IMR-90 (cell line): ENCODE measurements around the gene FIBIN. TPM values are rescaled to one million over a fixed set of nuclear protein-coding genes. Genes with fewer than 3 reads are reported as not detected.

Source experiments
- ATAC-seq: fragments of 200-7000 bp; cut with Tn5 transposase; 2 replicates; pipeline ENCODE4 v1.9.1; 2020; ENCODE audit warnings: low read depth, mild to moderate bottlenecking, moderate library complexity
- Bru-seq: library from RNA; stranded (reverse); fragments of 400-500 nt; gene quantifications from one replicate; lab custom pipeline; 2021; lab: Mats Ljungman, UMichigan
- BruChase-seq, 2 experiments: library from RNA; stranded (reverse); fragments of 400-500 nt; gene quantifications; one replicate each; lab custom pipeline; 2021; lab: Mats Ljungman, UMichigan
- BruUV-seq: library from RNA; stranded (reverse); fragments of 400-500 nt; replicated peaks from 2 replicates; lab custom pipeline; 2021; lab: Mats Ljungman, UMichigan
- CTCF ChIA-PET: fragments of 300-600 bp; formaldehyde crosslinking; extraction: SDS; loops from one replicate; lab custom pipeline; 2021; ENCODE audit warnings: antibody characterized with exemption; lab: Yijun Ruan, JAX
- POLR2A ChIA-PET: fragments of 300-600 bp; sonication (Branson Sonifier 250); formaldehyde crosslinking; loops from one replicate; lab custom pipeline; 2022; ENCODE audit warnings: antibody characterized with exemption; ENCODE audit not compliant: unreplicated experiment; lab: Charles Lee
- DNase-seq: peaks from one replicate; pipeline ENCODE4 v3.0.0; 2013
- H2AFZ ChIP-seq: replicated peaks from 2 replicates; pipeline ENCODE3; 2013; ENCODE audit warnings: low read length, mild to moderate bottlenecking; ENCODE audit not compliant: poor library complexity
- H2AK5ac ChIP-seq: 2 replicates; pipeline ENCODE4 v1.6.1; 2013; ENCODE audit warnings: low read depth, low read length, inconsistent platforms
- H2AK9ac ChIP-seq: replicated peaks from 2 replicates; pipeline ENCODE3; 2013; ENCODE audit warnings: mild to moderate bottlenecking, low read depth, low read length, moderate library complexity; ENCODE audit not compliant: poor library complexity
- H2BK120ac ChIP-seq: 2 replicates; pipeline ENCODE4 v1.6.1; 2013; ENCODE audit warnings: low read depth, low read length, inconsistent platforms
- H2BK15ac ChIP-seq: 3 replicates; pipeline ENCODE4 v1.6.1; 2013; ENCODE audit warnings: low read depth, low read length, inconsistent platforms
- H2BK20ac ChIP-seq: 2 replicates; pipeline ENCODE4 v1.6.1; 2013; ENCODE audit warnings: low read depth, mild to moderate bottlenecking, inconsistent platforms, low read length, moderate library complexity
- H2BK5ac ChIP-seq: 2 replicates; pipeline ENCODE4 v1.6.1; 2013; ENCODE audit warnings: mild to moderate bottlenecking, low read depth, low read length, inconsistent platforms; ENCODE audit not compliant: poor library complexity, severe bottlenecking
- H3K14ac ChIP-seq: replicated peaks from 2 replicates; pipeline ENCODE4 v1.6.1; 2013; ENCODE audit warnings: low read depth, low read length, inconsistent platforms
- H3K18ac ChIP-seq: 2 replicates; pipeline ENCODE4 v1.6.1; 2013; ENCODE audit warnings: low read depth, low read length, control low read depth
- H3K23ac ChIP-seq: 2 replicates; pipeline ENCODE4 v1.6.1; 2013; ENCODE audit warnings: low read depth, low read length, inconsistent platforms
- H3K27ac ChIP-seq: 2 replicates; pipeline ENCODE4 v1.5.1; 2013; ENCODE audit warnings: mild to moderate bottlenecking, control low read depth, low read length; ENCODE audit not compliant: insufficient read depth
- H3K27me3 ChIP-seq: 2 replicates; pipeline ENCODE4 v1.6.1; 2013; ENCODE audit warnings: low read length; ENCODE audit not compliant: control insufficient read depth, insufficient read depth
- H3K36me3 ChIP-seq: 2 replicates; pipeline ENCODE4 v1.6.1; 2013; ENCODE audit warnings: low read length, mixed read lengths; ENCODE audit not compliant: control insufficient read depth, insufficient read depth
- H3K4ac ChIP-seq: 2 replicates; pipeline ENCODE4 v1.6.1; 2013; ENCODE audit warnings: low read depth, low read length, inconsistent platforms
- H3K4me1 ChIP-seq: 2 replicates; pipeline ENCODE4 v1.6.1; 2013; ENCODE audit warnings: low read length, mixed read lengths; ENCODE audit not compliant: control insufficient read depth, insufficient read depth
- H3K4me2 ChIP-seq: 2 replicates; pipeline ENCODE4 v1.6.1; 2013; ENCODE audit warnings: low read depth, mild to moderate bottlenecking, control low read depth, low read length, moderate library complexity
- H3K4me3 ChIP-seq: 2 replicates; pipeline ENCODE4 v1.5.1; 2013; ENCODE audit warnings: low read depth, mild to moderate bottlenecking, control low read depth, low read length, moderate library complexity; ENCODE audit not compliant: insufficient read depth
- H3K56ac ChIP-seq: 2 replicates; pipeline ENCODE4 v1.6.1; 2013; ENCODE audit warnings: low read length, inconsistent platforms; ENCODE audit not compliant: insufficient read depth; ENCODE audit errors: extremely low read depth
- H3K79me1 ChIP-seq, 2 experiments: 2 replicates each; pipeline ENCODE4 v1.6.1; 2013; ENCODE audit warnings: low read length in 2 of 2, inconsistent platforms in 1 of 2, low read depth in 1 of 2
- H3K9ac ChIP-seq: 2 replicates; pipeline ENCODE4 v1.6.1; 2013; ENCODE audit warnings: low read depth, low read length, control low read depth
- H3K9me1 ChIP-seq: 2 replicates; pipeline ENCODE4 v1.6.1; 2013; ENCODE audit warnings: low read length, inconsistent platforms; ENCODE audit not compliant: insufficient read depth
- H3K9me3 ChIP-seq: 2 replicates; pipeline ENCODE4 v1.6.1; 2013; ENCODE audit warnings: low read length; ENCODE audit not compliant: control insufficient read depth, insufficient read depth
- H4K20me1 ChIP-seq: 2 replicates; pipeline ENCODE4 v1.6.1; 2013; ENCODE audit warnings: low read length, inconsistent platforms; ENCODE audit not compliant: insufficient read depth
- H4K5ac ChIP-seq: 2 replicates; pipeline ENCODE4 v1.6.1; 2013; ENCODE audit warnings: mild to moderate bottlenecking, low read depth, low read length, control low read depth
- H4K8ac ChIP-seq, 2 experiments: 2 replicates each; pipeline ENCODE4 v1.6.1; 2013; ENCODE audit warnings: low read depth in 2 of 2, low read length in 2 of 2, control low read depth in 1 of 2, inconsistent platforms in 1 of 2
- H4K91ac ChIP-seq: 2 replicates; pipeline ENCODE4 v1.6.1; 2013; ENCODE audit warnings: low read depth, low read length, inconsistent platforms; ENCODE audit not compliant: insufficient read depth
- CEBPB ChIP-seq: IDR thresholded peaks from 2 replicates; pipeline ENCODE4 v1.6.1; 2012; ENCODE audit warnings: low read depth, low read length, improper control_type of control experiment
- CHD1 ChIP-seq: IDR thresholded peaks from 2 replicates; pipeline ENCODE4 v1.6.1; 2012; ENCODE audit warnings: low read depth, low read length, improper control_type of control experiment
- MXI1 ChIP-seq: IDR thresholded peaks from 2 replicates; pipeline ENCODE4 v1.6.1; 2012; ENCODE audit warnings: low read depth, mild to moderate bottlenecking, low read length, moderate library complexity, borderline replicate concordance
- RAD21 ChIP-seq: IDR thresholded peaks from 2 replicates; pipeline ENCODE4 v1.6.1; 2012; ENCODE audit warnings: low read length, improper control_type of control experiment
- SMC3 ChIP-seq: fragments of 150-350 bp; IDR thresholded peaks from 2 replicates; pipeline ENCODE4 v1.6.1; 2016; ENCODE audit warnings: low read depth, mild to moderate bottlenecking, antibody characterized with exemption, low read length, moderate library complexity
- WGBS, 2 experiments: methylation state at CpG; one replicate each; pipeline versions ENCODE4 v1.1.5 to v1.1.7; 2013; ENCODE audit warnings: missing lambda C conversion rate in 2 of 2; ENCODE audit not compliant: insufficient read length in 1 of 2; ENCODE audit errors: extremely low coverage in 2 of 2; 5-methylcytosine and 5-hydroxymethylcytosine counted together
- dilution Hi-C: fragments of 300-500 bp; cut with HindIII; formaldehyde crosslinking; loops from one replicate; pipeline ENCODE4 v1.14.3; 2018; ENCODE audit warnings: low sequenced_read_pairs; ENCODE audit not compliant: unreplicated experiment
- in situ Hi-C: fragments of 300-500 bp; cut with MboI; formaldehyde crosslinking; loops from 3 replicates; pipeline ENCODE4 v1.14.3; 2019; ENCODE audit warnings: low sequenced_read_pairs, inconsistent platforms, mixed read lengths
- intact Hi-C: fragments of 100-400 bp; cut with micrococcal nuclease; formaldehyde crosslinking; loops from 2 replicates; pipeline ENCODE4 v1.10.0; 2022
- long read RNA-seq: library from polyadenylated mRNA; unstranded; transcript quantifications from one replicate; pipeline ENCODE4 v2.0.0, GENCODE V29; 2021; ENCODE audit not compliant: unreplicated experiment
- polyA plus RNA-seq, 3 experiments: library from polyadenylated mRNA; depleted of rRNA; stranded (reverse); fragments of >200 nt; gene quantifications; 2 replicates each; pipeline ENCODE4 v1.2.3, GENCODE V29; 2012; ENCODE audit warnings: low replicate concordance in 1 of 3
- total RNA-seq: library from RNA; depleted of rRNA; stranded (reverse); fragments of >200 nt; gene quantifications from 2 replicates; pipeline ENCODE4 v1.2.3, GENCODE V29; 2012; rRNA removed
- TF ChIP-seq, protein P1 (sequence below): fragments of 150-350 bp; IDR thresholded peaks from 2 replicates; pipeline ENCODE4 v1.6.1; 2016; ENCODE audit warnings: low read depth, mild to moderate bottlenecking, low read length, moderate library complexity, borderline replicate concordance
- TF ChIP-seq, protein P2 (sequence below): fragments of 150-350 bp; IDR thresholded peaks from 2 replicates; pipeline ENCODE4 v1.6.1; 2017; ENCODE audit warnings: mild to moderate bottlenecking, antibody characterized with exemption, low read length, low read depth
- TF ChIP-seq, protein P3 (sequence below): conservative IDR thresholded peaks from 2 replicates; pipeline ENCODE4 v1.5.1; 2012; ENCODE audit warnings: mild to moderate bottlenecking, low read depth, low read length, improper control_type of control experiment

The FIBIN gene
- total RNA-seq (5.7 and 7.5 TPM in 2 replicates), polyA plus RNA-seq (2012; rRNA removed) (5.3 and 6.1 TPM in 2 replicates), Bru-seq, nascent RNA (percentile 71 among the genes with signal in this experiment), BruChase-seq, experiment 1, labeled RNA remaining after a 6-hour chase (percentile 90 among the genes with signal in this experiment), BruChase-seq, experiment 2, labeled RNA remaining after a 2-hour chase (percentile 93 among the genes with signal in this experiment)
- polyA plus RNA-seq (2012; cell fraction: cytosol; rRNA removed): 4.9 and 7.4 TPM in 2 replicates
- polyA plus RNA-seq (2012; cell fraction: nucleus; rRNA removed; ENCODE audit: low replicate concordance): 2.6 and 3.5 TPM in 2 replicates
- long read RNA-seq, transcript FIBIN-201 (1 exons, 1,938 nt): major isoform, 47 of 47 reads
- long read RNA-seq, partial matches to known transcripts: 0 of 47 reads
- long read RNA-seq, other reads (novel, unspliced or antisense): 0 of 47 reads

DNA sequence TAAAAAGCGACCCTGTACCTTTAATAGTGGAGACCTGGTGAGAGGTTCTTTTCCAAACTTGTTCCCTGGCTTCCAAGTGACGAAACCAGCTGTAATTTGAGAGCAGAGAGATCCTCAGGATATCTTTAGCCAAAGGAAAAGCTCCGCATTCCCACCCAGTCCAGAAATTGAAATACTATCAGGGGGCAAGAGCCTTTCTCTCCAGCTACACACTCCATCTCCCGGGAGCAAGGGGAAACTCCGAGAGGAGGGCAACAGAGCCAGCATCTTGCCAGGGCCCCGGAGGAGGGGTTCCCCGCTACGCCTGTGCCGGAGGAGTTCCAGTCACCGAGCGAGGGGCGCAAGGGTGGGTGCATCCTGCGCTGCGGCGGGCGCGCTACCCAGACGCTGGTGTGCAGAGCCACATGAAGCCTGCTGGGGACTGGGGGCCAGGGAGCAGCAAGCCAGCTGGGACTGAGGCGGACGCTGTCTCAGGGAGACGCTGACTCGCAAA, at the start of gene FIBIN:
Gene FIBIN (plus strand): TSS at position 148 of the 493 bp plus-strand sequence. CDS start 415 bp downstream, outside the sequence.
- CTCF ChIA-PET: interaction anchor here (1.0 kb wide), 1 partner anchor 165 kb away, joined by 3 read pairs; no protein-coding TSS in a partner anchor
- peak within 1 kb of the TSS; percentile 78 for H3K4me3 ChIP-seq

More for the DNA sequence above, at the start of gene FIBIN:
- H2AK5ac ChIP-seq: peak within 1 kb of the TSS; percentile 68
- H2BK20ac ChIP-seq: peak within 1 kb of the TSS; percentile 85
- H3K18ac ChIP-seq: peak within 1 kb of the TSS; percentile 75
- H3K27me3 ChIP-seq: no peaks in the 10 kb centered on the region
- peaks cover 3 to 8% of the 10 kb centered on the region in 2 experiments; a peak in 3 of 4 replicates for H3K79me1 ChIP-seq
- H3K4ac ChIP-seq: peak within 1 kb of the TSS; percentile 86
- intact Hi-C loops: loop anchor here (1.0 to 5.0 kb wide), 3 partner anchors 164 to 240 kb away; no protein-coding TSS in a partner anchor
- ATAC-seq (peak; percentile 56), DNase-seq (peak; percentile 70)
- H3K36me3 ChIP-seq: no peaks in the 10 kb centered on the region
- peaks cover 2% of the 10 kb centered on the region; the same call in 1 of the 2 replicates for H3K9me1 ChIP-seq
- peak within 1 kb of the TSS; percentile 78 for H3K4me2 ChIP-seq
- peak within 1 kb of the TSS; percentile 95 for H3K27ac ChIP-seq
- BruUV-seq: no TSS peak
- H2AK9ac ChIP-seq: peak within 1 kb of the TSS; percentile 73
- H4K8ac ChIP-seq: peak within 1 kb of the TSS in 1 of 2 experiments; percentile 79; a peak in 3 of 4 replicates
- H2BK5ac ChIP-seq: peak within 1 kb of the TSS; percentile 86
- H3K4me1 ChIP-seq: peaks cover 11% of the 10 kb centered on the region
- in situ Hi-C loops: no loop called here
- H2BK120ac ChIP-seq: peak within 1 kb of the TSS; percentile 78
- H3K14ac ChIP-seq: peak within 1 kb of the TSS; percentile 89
- POLR2A ChIA-PET: no interaction called here
- peak within 1 kb of the TSS; percentile 71 for H4K91ac ChIP-seq
- H2AFZ ChIP-seq: peak within 1 kb of the TSS; percentile 94
- dilution Hi-C loops: no loop called here
- TF ChIP-seq CEBPB (peak; percentile 43; the same call in 1 of the 2 replicates), RAD21 (no peak), CHD1 (no peak), MXI1 (no peak), SMC3 (no peak)
- TF ChIP-seq, protein P1, sequence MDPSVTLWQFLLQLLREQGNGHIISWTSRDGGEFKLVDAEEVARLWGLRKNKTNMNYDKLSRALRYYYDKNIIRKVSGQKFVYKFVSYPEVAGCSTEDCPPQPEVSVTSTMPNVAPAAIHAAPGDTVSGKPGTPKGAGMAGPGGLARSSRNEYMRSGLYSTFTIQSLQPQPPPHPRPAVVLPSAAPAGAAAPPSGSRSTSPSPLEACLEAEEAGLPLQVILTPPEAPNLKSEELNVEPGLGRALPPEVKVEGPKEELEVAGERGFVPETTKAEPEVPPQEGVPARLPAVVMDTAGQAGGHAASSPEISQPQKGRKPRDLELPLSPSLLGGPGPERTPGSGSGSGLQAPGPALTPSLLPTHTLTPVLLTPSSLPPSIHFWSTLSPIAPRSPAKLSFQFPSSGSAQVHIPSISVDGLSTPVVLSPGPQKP: no peak
- TF ChIP-seq, protein P2, sequence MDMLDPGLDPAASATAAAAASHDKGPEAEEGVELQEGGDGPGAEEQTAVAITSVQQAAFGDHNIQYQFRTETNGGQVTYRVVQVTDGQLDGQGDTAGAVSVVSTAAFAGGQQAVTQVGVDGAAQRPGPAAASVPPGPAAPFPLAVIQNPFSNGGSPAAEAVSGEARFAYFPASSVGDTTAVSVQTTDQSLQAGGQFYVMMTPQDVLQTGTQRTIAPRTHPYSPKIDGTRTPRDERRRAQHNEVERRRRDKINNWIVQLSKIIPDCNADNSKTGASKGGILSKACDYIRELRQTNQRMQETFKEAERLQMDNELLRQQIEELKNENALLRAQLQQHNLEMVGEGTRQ: no peak
- TF ChIP-seq, protein P3, sequence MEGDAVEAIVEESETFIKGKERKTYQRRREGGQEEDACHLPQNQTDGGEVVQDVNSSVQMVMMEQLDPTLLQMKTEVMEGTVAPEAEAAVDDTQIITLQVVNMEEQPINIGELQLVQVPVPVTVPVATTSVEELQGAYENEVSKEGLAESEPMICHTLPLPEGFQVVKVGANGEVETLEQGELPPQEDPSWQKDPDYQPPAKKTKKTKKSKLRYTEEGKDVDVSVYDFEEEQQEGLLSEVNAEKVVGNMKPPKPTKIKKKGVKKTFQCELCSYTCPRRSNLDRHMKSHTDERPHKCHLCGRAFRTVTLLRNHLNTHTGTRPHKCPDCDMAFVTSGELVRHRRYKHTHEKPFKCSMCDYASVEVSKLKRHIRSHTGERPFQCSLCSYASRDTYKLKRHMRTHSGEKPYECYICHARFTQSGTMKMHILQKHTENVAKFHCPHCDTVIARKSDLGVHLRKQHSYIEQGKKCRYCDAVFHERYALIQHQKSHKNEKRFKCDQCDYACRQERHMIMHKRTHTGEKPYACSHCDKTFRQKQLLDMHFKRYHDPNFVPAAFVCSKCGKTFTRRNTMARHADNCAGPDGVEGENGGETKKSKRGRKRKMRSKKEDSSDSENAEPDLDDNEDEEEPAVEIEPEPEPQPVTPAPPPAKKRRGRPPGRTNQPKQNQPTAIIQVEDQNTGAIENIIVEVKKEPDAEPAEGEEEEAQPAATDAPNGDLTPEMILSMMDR: no peak
- peak within 1 kb of the TSS; percentile 71 for H3K9ac ChIP-seq
- 0% methylated on average over 9 of the region's 22 CpGs; no CpG with 5 or more reads in 1 of the 2 experiments for WGBS, 2 experiments
- H4K5ac ChIP-seq: peak within 1 kb of the TSS; percentile 78
- peak within 1 kb of the TSS; percentile 65; the same call in 1 of the 2 replicates for H3K56ac ChIP-seq
- H3K23ac ChIP-seq: peak within 1 kb of the TSS; percentile 81
- H2BK15ac ChIP-seq: peak within 1 kb of the TSS; percentile 57; the same call in 2 of the 3 replicates
- no peaks in the 10 kb centered on the region for H4K20me1 ChIP-seq
- no peaks in the 10 kb centered on the region for H3K9me3 ChIP-seq
